NK-92 (cell line): ENCODE results near the gene FAM111B.

Experiments used
- DNase-seq: peaks from one replicate; lab custom pipeline; 2025; ENCODE audit not compliant: unreplicated experiment; lab: John Stamatoyannopoulos, UW

The FAM111B gene

GRCh38 chr11:59152312-59152951 is 45.4 kb downstream of the FAM111B start:
- no peak for DNase-seq

- no peak for DNase-seq
These were observed 47.6 kb downstream of the FAM111B start for GRCh38 chr11:59154610-59155009.

GRCh38 chr11:59157433-59157832 is 50.4 kb downstream of the FAM111B start:
- no peak for DNase-seq

GRCh38 chr11:59158206-59159068 is 51.4 kb downstream of the FAM111B start:
- no peak for DNase-seq

GRCh38 chr11:59164028-59164427 is 57.0 kb downstream of the FAM111B start:
- no peak for DNase-seq

GRCh38 chr11:59171508-59172322 is 64.7 kb downstream of the FAM111B start, which contains the start of gene DTX4:
Gene DTX4, plus strand, starts transcription at chr11:59172132. Its CDS starts 464 bp downstream, at chr11:59172596.
- no peak for DNase-seq

- DNase-seq, result no peak
These were observed 65.5 kb downstream of the FAM111B start for GRCh38 chr11:59172345-59173079.

- DNase-seq, result no peak
These were observed 66.3 kb downstream of the FAM111B start for GRCh38 chr11:59173080-59173963.

GRCh38 chr11:59173964-59174663 is 67.1 kb downstream of the FAM111B start:
- DNase-seq, result no peak

GRCh38 chr11:59174664-59175033 is 67.6 kb downstream of the FAM111B start:
- no peak for DNase-seq

GRCh38 chr11:59175091-59175501 is 68.1 kb downstream of the FAM111B start:
- DNase-seq, result no peak

GRCh38 chr11:59176330-59176729 is 69.3 kb downstream of the FAM111B start:
- no peak for DNase-seq
